MM.1S (cell line): ENCODE measurements around the gene SLC11A2.

Source experiments
- DNase-seq: peaks from one replicate; pipeline ENCODE4 v3.0.0-alpha.2; 2015
- H2AFZ ChIP-seq: fragments of 300-600 bp; sonication (generic); 2 replicates; pipeline ENCODE4 v1.6.0; 2016; ENCODE audit warnings: antibody characterized with exemption, low read length
- H3F3A ChIP-seq: fragments of 300-600 bp; sonication (generic); 2 replicates; pipeline ENCODE4 v1.6.1; 2016; ENCODE audit warnings: mild to moderate bottlenecking, antibody characterized with exemption, low read length, moderate library complexity, mixed read lengths; ENCODE audit not compliant: insufficient read depth
- H3K27ac ChIP-seq: fragments of 300-600 bp; sonication (generic); 2 replicates; pipeline ENCODE4 v1.5.1; 2016; ENCODE audit warnings: mild to moderate bottlenecking, low read length
- H3K27me3 ChIP-seq: fragments of 300-600 bp; sonication (generic); replicated peaks from 2 replicates; pipeline ENCODE4 v1.6.0; 2016; ENCODE audit warnings: low read length; ENCODE audit not compliant: insufficient read depth
- H3K36me3 ChIP-seq: fragments of 300-600 bp; sonication (generic); replicated peaks from 2 replicates; pipeline ENCODE4 v1.6.1; 2016; ENCODE audit warnings: mild to moderate bottlenecking, low read length, mixed read lengths; ENCODE audit not compliant: insufficient read depth
- H3K4me1 ChIP-seq: fragments of 300-600 bp; sonication (generic); 2 replicates; pipeline ENCODE4 v1.6.1; 2016; ENCODE audit warnings: low read length, mixed read lengths
- H3K4me2 ChIP-seq: fragments of 300-600 bp; sonication (generic); 2 replicates; pipeline ENCODE4 v1.6.0; 2016; ENCODE audit warnings: low read depth, low read length
- H3K4me3 ChIP-seq: fragments of 300-600 bp; sonication (generic); 2 replicates; pipeline ENCODE4 v1.5.1; 2016; ENCODE audit warnings: low read length, mixed read lengths
- H3K79me2 ChIP-seq: fragments of 300-600 bp; sonication (generic); 2 replicates; pipeline ENCODE4 v1.6.1; 2016; ENCODE audit warnings: mixed run types, low read length, mixed read lengths
- H3K9ac ChIP-seq: fragments of 300-600 bp; sonication (generic); 2 replicates; pipeline ENCODE4 v1.6.1; 2016; ENCODE audit warnings: low read length, mixed read lengths
- H3K9me2 ChIP-seq: fragments of 300-600 bp; sonication (generic); replicated peaks from 2 replicates; pipeline ENCODE4 v1.6.1; 2016; ENCODE audit warnings: mild to moderate bottlenecking, low read length, mixed read lengths; ENCODE audit not compliant: insufficient read depth
- H3K9me3 ChIP-seq: fragments of 300-600 bp; sonication (generic); replicated peaks from 2 replicates; pipeline ENCODE4 v1.6.1; 2016; ENCODE audit warnings: mild to moderate bottlenecking, low read length, mixed read lengths; ENCODE audit not compliant: insufficient read depth
- H4K20me1 ChIP-seq: fragments of 300-600 bp; sonication (generic); 2 replicates; pipeline ENCODE4 v1.6.1; 2016; ENCODE audit warnings: mild to moderate bottlenecking, low read length, moderate library complexity, mixed read lengths; ENCODE audit not compliant: insufficient read depth
- EZH2 ChIP-seq: fragments of 300-600 bp; sonication (generic); optimal IDR thresholded peaks from 2 replicates; pipeline ENCODE3; 2017; ENCODE audit warnings: low read depth, mild to moderate bottlenecking, antibody characterized with exemption, low read length, mixed read lengths
- EZH2phosphoT487 ChIP-seq: fragments of 300-600 bp; sonication (generic); IDR thresholded peaks from 2 replicates; pipeline ENCODE4 v1.6.1; 2018; ENCODE audit warnings: antibody characterized with exemption, low read length
- TF ChIP-seq, protein P1 (sequence below): fragments of 300-600 bp; sonication (generic); IDR thresholded peaks from 2 replicates; pipeline ENCODE4 v1.5.1; 2016; ENCODE audit warnings: antibody characterized with exemption, low read length, mixed read lengths

SLC11A2 gene

GRCh38 chr12:51001799-51002198 lies 24.4 kb downstream of the SLC11A2 start:
- Histone ChIP-seq H3K4me3 (no peak overlapping the region), H3K9ac (no peak overlapping the region), H3K79me2 (no peaks in the 10 kb centered on the region), H3K27me3 (no peaks in the 10 kb centered on the region), H3K27ac (no peak overlapping the region), H3F3A (no peaks in the 10 kb centered on the region), H3K36me3 (no peaks in the 10 kb centered on the region), H4K20me1 (no peaks in the 10 kb centered on the region), H2AFZ (no peak overlapping the region), H3K9me2 (no peaks in the 10 kb centered on the region), H3K4me2 (no peak overlapping the region), H3K9me3 (no peaks in the 10 kb centered on the region), H3K4me1 (no peaks in the 10 kb centered on the region)
- no peak for DNase-seq
- TF ChIP-seq EZH2 = no peak
- TF ChIP-seq EZH2phosphoT487 = no peak
- TF ChIP-seq, protein P1, sequence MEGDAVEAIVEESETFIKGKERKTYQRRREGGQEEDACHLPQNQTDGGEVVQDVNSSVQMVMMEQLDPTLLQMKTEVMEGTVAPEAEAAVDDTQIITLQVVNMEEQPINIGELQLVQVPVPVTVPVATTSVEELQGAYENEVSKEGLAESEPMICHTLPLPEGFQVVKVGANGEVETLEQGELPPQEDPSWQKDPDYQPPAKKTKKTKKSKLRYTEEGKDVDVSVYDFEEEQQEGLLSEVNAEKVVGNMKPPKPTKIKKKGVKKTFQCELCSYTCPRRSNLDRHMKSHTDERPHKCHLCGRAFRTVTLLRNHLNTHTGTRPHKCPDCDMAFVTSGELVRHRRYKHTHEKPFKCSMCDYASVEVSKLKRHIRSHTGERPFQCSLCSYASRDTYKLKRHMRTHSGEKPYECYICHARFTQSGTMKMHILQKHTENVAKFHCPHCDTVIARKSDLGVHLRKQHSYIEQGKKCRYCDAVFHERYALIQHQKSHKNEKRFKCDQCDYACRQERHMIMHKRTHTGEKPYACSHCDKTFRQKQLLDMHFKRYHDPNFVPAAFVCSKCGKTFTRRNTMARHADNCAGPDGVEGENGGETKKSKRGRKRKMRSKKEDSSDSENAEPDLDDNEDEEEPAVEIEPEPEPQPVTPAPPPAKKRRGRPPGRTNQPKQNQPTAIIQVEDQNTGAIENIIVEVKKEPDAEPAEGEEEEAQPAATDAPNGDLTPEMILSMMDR = no peak

DNA sequence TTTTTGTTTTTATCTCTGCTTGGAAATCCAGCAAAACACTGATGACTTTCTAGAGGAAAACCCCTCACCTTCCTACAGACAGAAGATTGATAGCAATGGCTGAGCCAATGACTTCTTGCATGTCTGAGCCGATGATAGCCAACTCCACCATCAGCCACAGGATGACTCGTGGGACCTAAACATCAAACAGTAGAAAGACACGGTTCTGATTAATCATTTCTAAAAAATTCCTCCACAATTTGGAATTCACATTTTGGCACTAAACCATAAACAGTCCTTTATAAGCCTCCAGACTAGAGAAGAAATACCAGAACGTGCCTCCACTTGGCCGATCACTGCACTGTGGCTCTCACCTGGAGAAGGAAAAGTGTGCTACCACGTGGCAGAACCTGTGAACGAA lies 25.9 kb downstream of the SLC11A2 start:
- Histone ChIP-seq H3K27ac (no peak overlapping the region), H3K36me3 (no peaks in the 10 kb centered on the region)

GRCh38 chr12:50999093-50999492 lies 27.1 kb downstream of the SLC11A2 start:
- Histone ChIP-seq H3K9ac (no peak overlapping the region), H3K79me2 (no peaks in the 10 kb centered on the region), H4K20me1 (no peaks in the 10 kb centered on the region), H3K27ac (no peak overlapping the region), H2AFZ (no peak overlapping the region), H3F3A (no peaks in the 10 kb centered on the region), H3K36me3 (no peaks in the 10 kb centered on the region), H3K4me2 (no peak overlapping the region), H3K4me3 (no peak overlapping the region), H3K9me3 (no peaks in the 10 kb centered on the region), H3K27me3 (no peaks in the 10 kb centered on the region), H3K4me1 (no peaks in the 10 kb centered on the region), H3K9me2 (no peaks in the 10 kb centered on the region)
- TF ChIP-seq, protein P1 = no peak
- TF ChIP-seq EZH2 (no peak), EZH2phosphoT487 (no peak)
- DNase-seq = no peak

More for the DNA sequence above, 25.9 kb downstream of the SLC11A2 start:
- H3K9ac ChIP-seq = no peak overlapping the region
- no peak for TF ChIP-seq EZH2phosphoT487
- H3K4me3 ChIP-seq = no peak overlapping the region
- H3K9me3 ChIP-seq = no peaks in the 10 kb centered on the region
- DNase-seq = no peak
- no peaks in the 10 kb centered on the region for H3K79me2 ChIP-seq
- no peaks in the 10 kb centered on the region for H3K4me1 ChIP-seq
- no peak overlapping the region for H2AFZ ChIP-seq
- H3F3A ChIP-seq = no peaks in the 10 kb centered on the region
- H3K4me2 ChIP-seq = no peak overlapping the region
- H4K20me1 ChIP-seq = no peaks in the 10 kb centered on the region
- H3K27me3 ChIP-seq = no peaks in the 10 kb centered on the region
- no peaks in the 10 kb centered on the region for H3K9me2 ChIP-seq

DNA sequence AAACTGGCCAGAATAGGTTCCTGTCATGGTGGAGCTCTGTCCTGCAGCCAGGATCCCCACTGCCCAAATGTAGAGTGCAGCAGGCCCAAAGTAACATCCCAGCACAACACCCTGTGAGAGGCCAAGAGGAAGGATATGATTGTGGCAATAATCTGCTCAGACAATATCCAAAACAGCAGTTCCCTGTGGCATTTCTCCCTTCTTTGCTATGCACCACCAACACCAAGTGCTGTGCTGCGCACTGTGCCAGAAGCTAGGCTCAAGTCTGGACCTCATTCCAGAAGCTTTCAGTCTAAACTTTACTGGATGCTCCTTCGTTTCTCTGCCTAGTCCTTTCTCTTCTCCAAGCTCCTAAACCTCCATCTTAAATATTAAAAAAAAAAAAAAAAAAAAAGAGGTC lies 33.4 kb downstream of the SLC11A2 start:
- H4K20me1 ChIP-seq = no peaks in the 10 kb centered on the region
- no peak overlapping the region for H3K27ac ChIP-seq
- no peaks in the 10 kb centered on the region for H3F3A ChIP-seq
- H3K4me2 ChIP-seq = no peak overlapping the region
- no peak for DNase-seq
- TF ChIP-seq, protein P1 = no peak
- TF ChIP-seq EZH2phosphoT487 (no peak), EZH2 (no peak)
- H3K4me3 ChIP-seq = no peak overlapping the region
- H3K4me1 ChIP-seq = no peaks in the 10 kb centered on the region
- H3K9me3 ChIP-seq = no peaks in the 10 kb centered on the region
- no peaks in the 10 kb centered on the region for H3K9me2 ChIP-seq
- H2AFZ ChIP-seq = no peak overlapping the region
- H3K36me3 ChIP-seq = peaks cover 3% of the 10 kb centered on the region; the same call in 1 of the 2 replicates
- no peaks in the 10 kb centered on the region for H3K79me2 ChIP-seq
- no peak overlapping the region for H3K9ac ChIP-seq
- no peaks in the 10 kb centered on the region for H3K27me3 ChIP-seq
